ENCODE data around the gene NRF1.

DNA sequence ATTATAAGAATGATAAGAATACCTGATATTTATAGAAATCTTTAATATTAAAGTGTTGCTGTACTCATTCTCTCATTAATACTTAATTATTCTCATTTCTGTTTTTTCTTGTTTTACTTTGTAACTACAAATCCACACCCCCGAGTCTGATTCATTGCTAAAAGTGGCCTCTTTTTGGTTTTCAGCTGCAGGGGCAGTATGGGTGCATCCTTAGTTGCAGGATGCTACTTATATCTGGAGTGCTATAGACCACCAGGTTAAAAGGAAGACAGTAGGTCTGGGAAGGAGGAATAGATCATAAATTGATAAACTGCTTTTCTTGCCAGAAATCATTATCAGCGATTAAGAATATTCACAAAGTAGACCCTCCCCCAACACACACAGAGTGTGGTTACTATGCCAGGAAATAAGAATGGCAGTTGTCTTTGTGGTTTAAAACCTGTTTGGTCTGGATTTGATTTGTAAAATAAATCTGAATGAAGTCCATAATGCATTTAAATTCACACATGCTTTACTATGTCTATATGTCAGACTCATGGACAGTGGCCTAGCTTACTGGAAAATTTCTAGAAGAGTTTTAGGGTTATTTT, 96.5 kb downstream of the NRF1 start:
- TF ChIP-seq POLR2AphosphoS5 (IDR thresholded peaks at IDR 0.05; ENCODE audit: low read depth, low read length) (no peak), TCF7L2 (IDR thresholded peaks at IDR 0.05; ENCODE audit: low read depth, low read length) (no peak), SIN3A (IDR thresholded peaks at IDR 0.05; ENCODE audit: borderline replicate concordance, insufficient read depth, low read depth, low read length) (no peak)
- TF ChIP-seq, protein P1, sequence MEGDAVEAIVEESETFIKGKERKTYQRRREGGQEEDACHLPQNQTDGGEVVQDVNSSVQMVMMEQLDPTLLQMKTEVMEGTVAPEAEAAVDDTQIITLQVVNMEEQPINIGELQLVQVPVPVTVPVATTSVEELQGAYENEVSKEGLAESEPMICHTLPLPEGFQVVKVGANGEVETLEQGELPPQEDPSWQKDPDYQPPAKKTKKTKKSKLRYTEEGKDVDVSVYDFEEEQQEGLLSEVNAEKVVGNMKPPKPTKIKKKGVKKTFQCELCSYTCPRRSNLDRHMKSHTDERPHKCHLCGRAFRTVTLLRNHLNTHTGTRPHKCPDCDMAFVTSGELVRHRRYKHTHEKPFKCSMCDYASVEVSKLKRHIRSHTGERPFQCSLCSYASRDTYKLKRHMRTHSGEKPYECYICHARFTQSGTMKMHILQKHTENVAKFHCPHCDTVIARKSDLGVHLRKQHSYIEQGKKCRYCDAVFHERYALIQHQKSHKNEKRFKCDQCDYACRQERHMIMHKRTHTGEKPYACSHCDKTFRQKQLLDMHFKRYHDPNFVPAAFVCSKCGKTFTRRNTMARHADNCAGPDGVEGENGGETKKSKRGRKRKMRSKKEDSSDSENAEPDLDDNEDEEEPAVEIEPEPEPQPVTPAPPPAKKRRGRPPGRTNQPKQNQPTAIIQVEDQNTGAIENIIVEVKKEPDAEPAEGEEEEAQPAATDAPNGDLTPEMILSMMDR (IDR thresholded peaks at IDR 0.05) = no peak
- TF ChIP-seq, protein P2, sequence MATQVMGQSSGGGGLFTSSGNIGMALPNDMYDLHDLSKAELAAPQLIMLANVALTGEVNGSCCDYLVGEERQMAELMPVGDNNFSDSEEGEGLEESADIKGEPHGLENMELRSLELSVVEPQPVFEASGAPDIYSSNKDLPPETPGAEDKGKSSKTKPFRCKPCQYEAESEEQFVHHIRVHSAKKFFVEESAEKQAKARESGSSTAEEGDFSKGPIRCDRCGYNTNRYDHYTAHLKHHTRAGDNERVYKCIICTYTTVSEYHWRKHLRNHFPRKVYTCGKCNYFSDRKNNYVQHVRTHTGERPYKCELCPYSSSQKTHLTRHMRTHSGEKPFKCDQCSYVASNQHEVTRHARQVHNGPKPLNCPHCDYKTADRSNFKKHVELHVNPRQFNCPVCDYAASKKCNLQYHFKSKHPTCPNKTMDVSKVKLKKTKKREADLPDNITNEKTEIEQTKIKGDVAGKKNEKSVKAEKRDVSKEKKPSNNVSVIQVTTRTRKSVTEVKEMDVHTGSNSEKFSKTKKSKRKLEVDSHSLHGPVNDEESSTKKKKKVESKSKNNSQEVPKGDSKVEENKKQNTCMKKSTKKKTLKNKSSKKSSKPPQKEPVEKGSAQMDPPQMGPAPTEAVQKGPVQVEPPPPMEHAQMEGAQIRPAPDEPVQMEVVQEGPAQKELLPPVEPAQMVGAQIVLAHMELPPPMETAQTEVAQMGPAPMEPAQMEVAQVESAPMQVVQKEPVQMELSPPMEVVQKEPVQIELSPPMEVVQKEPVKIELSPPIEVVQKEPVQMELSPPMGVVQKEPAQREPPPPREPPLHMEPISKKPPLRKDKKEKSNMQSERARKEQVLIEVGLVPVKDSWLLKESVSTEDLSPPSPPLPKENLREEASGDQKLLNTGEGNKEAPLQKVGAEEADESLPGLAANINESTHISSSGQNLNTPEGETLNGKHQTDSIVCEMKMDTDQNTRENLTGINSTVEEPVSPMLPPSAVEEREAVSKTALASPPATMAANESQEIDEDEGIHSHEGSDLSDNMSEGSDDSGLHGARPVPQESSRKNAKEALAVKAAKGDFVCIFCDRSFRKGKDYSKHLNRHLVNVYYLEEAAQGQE (IDR thresholded peaks at IDR 0.05; ENCODE audit: insufficient read depth in 1 of 2, low read depth in 2 of 2, low read length in 1 of 2) = no peak
